ENCODE measurements around the gene DNAH9.
A peak's percentile ranks its signal among the peaks of the same experiment; 100 is the strongest.
"Not testable (repeated sequence)": the region's sequence is repeated elsewhere in the genome, so short reads cannot be mapped to it uniquely, and the experiment has no call there.

DNAH9 gene

GRCh38 chr17:11928436-11928835 is 330.2 kb downstream of the DNAH9 start:
- no peak for DNase-seq

DNA sequence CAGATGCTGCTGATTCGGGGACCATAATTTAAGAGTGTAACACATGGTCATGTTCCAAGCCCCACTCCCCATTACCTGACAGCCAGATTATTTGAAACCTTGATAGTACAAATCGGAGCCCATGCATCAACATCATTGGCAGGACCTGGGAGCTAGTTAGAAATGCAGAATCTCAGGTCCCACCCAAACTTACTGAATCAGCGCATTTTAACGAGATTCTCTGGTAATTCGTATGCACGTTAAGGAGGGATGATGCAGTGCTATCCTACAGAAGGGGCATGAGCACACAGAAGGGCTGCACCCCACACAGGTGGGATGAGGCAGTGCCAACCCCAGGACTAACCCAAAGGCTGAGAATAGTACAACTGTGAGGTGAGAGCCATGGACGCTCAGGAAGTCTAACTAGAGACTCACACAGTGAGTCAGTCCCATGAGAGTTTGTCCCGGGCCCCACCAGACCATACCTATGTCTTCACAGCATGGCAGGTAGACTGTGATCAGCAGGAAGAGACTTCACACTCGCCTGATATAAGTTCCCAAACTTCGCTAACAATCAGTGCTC is 334.1 kb downstream of the DNAH9 start:
- no peak for DNase-seq

DNA sequence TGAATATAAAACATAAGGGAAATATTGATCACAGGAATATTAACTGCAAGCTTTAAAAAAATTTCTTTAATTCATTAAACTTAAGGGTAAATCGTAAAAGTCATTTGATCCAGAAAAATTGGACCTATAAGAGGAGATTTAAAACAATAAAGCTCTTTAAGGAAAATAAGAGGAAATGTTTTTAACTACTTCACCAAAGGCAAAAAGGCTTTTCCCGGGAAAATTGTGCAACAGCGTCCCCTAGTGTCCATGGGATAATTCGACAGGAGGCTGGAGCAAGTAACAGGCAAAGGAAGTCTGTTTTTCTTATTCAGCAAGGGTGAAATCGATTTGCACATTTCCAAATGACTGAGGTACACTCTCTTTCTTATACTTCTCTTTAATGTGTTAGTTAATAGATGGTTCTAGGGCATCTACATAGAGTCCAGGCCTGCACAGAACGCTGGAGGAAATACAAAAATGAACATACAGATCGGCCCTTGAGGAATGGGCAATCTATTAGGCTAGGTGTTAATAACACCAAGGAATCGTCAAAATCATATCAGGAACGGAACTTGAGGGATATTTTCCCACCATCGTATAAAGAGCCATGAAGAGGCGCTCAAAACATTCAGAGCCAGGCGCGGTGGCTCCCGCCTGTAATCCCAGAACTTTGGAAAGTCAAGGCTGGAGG is 337.6 kb downstream of the DNAH9 start:
- no peak for DNase-seq

DNA sequence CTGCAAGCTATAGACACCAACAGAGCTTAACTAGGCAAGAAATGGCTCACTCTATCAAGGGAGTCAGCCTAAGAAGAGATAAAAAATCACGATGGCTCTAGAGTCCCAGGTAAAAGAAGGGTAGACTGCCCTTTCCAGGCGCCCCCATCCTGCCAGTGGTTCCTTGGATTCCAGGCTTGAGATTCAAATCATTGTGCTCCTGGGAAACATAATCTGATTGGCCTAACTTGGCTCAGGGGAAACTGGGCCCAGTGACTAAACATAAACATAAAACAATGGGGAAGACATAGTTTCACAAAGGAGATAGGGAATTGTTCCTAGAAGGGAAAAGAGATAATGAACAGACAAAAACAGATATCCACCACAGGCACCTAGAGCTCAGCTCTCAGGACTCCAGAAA is 342.6 kb downstream of the DNAH9 start:
- DNase-seq: no peak

DNA sequence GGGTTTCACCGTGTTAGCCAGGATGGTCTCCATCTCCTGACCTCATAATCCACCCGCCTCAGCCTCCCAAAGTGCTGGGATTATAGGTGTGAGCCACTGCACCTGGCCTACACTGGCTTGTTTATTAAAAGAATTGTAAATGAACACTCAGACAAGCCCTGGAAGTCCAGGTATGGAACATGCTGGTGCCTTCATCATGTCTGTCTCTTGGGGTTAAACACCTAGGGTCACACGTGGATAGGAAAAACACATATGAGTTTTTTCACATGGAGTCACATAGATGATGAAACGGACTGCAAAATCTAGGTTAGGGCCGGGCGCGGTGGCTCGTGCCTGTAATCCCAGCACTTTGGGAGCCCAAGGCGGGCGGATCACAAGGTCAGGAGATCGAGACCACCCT is 344.8 kb downstream of the DNAH9 start:
- not testable (repeated sequence) for DNase-seq

GRCh38 chr17:11943759-11944347 is 345.6 kb downstream of the DNAH9 start:
- no peak for DNase-seq

GRCh38 chr17:11944587-11944986 is 346.3 kb downstream of the DNAH9 start:
- DNase-seq: no peak

DNA sequence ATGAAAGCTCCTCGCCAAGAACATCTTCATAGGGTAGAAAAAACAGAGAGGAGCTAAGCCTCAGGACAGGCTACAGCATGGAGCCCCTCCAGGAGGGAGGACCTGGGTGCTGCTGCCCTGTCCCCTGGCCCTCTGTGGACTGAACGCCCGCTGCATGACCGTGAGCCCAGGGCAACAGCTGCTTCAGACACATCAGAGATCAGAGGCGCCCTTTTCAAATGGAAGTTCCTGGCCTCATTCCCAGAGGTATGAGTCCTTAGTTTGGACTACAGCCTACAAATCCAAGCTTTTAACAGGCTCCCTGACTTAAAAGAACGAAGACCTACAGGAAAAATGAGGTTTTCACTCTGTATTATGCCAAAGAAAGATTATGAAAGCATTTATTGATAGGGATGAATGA is 350.5 kb downstream of the DNAH9 start:
- no peak for DNase-seq

DNA sequence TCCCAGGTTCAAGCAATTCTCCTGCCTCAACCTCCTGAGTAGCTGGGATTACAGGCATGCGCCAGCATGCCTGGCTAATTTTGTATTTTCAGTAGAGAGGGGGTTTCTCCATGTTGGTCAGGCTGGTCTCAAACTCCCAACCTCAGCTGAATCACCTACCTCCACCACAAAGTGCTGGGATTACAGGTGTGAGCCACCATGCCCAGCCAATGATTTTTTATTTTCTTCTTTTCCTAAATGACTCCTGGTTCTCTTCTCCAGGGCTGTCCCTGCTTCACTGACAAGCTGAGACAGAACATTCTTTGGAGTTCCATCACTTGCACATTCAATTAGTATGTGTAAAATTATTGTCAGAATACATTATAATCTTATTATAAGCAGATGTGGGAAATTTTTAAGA is 351.3 kb downstream of the DNAH9 start:
- not testable (repeated sequence) for DNase-seq

DNA sequence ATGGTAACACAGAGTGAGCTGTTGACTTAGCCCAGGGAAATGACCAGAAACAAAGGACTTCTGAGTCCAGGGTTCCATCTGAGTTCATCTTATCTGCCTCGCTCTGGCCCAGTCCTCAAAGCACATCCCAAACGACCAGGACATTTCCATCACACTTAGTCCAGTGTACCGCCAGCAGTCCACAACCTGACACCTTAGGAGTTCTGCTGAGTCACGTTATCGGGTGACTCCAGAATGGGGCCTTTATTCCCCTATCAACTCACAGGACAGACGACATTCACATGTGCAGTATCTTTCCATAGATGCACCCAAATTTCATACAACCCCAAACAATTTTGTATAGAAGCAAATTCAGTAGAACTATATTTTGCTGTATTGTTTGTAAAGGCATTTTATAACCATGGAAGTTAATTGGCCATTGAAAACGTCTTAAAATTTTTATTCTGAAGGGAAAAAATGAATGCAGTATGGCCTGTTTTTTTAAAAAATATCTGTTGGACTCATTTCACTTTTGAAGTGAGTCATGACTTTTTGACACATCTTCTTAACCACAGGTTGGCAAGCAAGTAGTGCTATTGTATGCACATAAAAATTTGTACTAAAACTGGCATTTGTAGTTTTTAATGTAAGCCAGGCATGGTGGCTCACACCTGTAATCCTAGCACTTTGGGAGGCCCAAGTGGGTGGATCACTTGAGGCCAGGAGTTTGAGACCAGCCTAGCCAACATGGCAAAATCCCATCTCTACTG is 352.7 kb downstream of the DNAH9 start:
- DNase-seq: no peak

- no peak for DNase-seq
Measured at GRCh38 chr17:11952610-11953009, 354.3 kb downstream of the DNAH9 start.

DNA sequence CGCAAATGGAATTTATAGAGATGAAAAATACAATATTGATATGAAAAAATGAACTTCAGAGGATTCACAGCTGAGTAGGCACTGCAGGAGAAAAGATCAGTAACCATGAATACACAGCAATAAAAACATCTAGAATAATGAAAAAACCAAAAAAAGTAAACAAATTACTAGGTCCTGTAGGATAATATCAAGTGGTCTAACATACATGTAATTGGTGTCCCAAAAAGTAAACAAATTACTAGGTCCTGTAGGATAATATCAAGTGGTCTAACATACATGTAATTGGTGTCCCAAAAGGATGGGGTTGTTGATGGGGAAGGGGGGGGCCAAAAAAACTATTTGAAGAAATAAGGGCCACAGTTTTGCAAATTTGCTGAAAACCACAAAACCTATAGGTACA is 355.7 kb downstream of the DNAH9 start:
- no peak for DNase-seq

DNA sequence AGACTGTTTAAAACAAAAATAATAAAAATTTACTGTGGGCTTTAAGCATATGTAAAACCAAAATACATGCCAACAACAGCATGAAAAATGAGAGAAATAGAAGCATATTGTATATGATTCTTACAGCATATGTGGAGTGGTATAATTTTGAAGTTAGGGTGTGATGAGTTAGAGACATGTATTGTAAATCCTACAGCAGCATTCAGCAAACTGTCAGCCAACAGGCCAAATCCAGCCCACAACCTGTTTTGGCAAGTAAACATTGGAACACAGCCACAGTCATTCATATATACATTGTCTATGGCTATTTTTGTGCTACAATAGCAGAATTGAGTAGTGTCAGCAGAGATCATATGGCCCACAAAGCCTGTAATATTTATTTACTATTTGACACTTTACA is 356.7 kb downstream of the DNAH9 start:
- no peak for DNase-seq

DNA sequence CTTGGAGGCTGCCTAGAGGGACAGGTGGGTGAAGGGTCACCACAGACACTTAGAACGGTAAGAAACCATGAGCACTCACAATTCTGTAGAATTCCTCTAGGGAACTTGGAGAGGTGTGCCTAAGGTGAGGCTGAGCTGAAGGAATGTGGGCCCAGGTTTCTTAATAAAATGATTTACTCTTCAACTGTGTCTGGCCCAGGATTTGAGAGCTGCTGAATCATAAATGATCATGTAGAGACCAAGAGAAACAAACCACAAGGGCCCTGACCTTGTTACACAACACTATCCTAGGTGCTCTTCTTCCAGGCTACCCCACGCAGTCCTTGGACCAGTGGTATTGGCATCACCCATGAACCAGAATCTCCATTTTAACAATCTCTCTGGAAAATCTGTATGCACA is 371.3 kb downstream of the DNAH9 start:
- DNase-seq: no peak

DNA sequence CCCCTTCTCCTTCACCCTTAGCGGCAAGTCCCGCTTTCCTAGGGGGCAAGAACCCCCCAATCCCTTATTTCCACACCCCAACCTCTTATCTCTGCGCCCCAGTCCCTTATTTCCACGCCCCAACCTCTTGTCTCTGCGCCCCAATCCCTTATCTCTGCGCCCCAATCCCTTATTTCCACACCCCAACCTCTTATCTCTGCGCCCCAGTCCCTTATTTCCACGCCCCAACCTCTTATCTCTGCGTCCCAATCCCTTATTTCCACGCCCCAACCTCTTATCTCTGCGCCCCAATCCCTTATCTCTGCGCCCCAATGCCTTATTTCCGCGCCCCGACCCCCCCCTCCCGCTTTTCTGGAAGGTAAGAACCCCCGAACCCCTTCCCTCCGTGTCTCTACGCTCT is 374.5 kb downstream of the DNAH9 start:
- not testable (repeated sequence) for DNase-seq

DNA sequence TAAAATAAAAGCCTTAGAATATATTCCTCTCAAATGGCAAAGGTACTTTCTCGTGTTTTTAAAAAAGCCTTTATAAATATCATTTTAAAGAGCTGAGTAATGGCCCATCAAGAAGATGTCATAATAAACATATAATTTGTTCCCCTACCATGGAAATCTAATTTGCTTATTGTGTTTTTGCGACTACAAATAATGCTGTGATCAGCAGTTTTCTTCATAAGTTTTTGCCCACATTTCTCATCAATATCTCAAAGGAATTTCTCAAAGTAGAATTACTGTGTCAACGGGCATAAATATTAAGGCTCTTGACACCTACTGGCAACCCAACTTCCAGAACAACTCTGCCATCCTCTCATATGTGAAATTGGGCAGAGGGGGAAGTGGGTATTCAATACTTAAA is 381.5 kb downstream of the DNAH9 start:
- DNase-seq: no peak

- DNase-seq: no peak
Measured at GRCh38 chr17:11980813-11981212, 382.5 kb downstream of the DNAH9 start.

DNA sequence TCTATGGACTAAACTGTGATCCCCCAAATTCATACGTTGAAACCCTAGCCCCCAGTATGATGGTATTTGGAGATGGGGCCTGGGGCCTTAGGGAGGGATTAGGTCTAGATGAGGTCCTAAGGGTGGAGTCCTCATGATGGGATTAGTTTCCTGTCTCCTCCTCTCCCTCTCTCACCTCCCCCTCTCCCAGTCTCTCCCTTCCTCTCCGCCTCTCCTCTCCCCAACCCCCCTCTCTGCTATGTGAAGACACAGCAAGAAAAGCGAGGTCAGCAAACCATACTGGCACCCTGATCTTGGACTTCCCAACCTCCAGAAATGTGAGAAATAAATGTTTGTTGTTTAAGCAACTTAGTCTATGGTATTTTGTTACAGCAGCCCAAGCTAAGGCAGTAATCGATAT is 383.6 kb downstream of the DNAH9 start:
- DNase-seq: no peak

DNA sequence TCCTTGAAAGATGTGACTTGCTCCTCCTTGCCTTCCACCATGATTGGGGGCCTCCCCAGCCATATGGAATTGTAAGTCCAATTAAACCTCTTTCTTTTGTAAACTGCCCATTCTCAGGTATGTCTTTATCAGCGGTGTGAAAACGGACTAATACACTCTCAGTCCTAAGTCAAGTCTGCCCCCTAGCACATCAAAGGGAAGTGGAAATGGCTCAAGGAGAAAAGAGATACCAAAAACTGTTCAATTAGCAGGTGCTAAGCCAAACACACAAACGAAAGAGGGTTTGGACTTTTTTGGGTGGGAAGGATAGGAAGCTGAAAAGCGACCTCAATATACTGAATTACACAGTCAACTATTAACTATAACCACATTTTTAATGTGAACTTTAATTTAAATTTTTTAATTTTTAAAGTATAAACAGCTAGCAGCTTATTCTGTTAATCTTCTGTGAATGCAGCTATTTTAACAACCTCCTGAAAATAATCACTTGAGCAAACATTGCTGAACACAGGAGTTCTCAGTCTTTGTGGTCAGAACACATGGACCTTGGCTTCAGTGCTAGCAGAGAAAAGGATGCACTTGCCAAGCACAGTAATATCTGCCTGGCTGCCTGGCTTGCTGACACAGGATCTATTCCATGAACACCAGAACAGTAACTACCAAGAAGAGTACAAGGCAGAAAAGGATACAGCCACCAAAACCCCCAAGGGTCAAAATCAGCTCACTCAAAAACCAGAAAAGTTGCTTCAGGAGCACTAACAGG is 388.1 kb downstream of the DNAH9 start:
- DNase-seq: no peak

DNA sequence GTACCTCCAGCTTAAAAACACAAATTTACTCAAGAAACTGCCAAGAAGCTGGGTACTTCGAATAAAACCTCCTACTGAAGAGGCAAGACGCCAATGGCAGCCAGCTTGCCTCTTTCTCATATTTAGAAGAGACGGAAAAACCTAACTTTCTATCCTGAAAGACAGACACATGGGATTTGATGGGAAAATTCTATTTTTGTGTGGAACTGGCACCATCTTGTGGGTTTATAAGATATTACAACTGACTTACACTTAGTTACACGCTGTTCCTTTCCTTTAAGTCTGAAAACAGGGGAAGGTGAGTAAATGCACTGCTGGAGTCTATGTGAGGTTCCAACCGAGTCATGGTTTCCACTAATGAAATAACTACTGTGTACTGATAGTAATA is 388.7 kb downstream of the DNAH9 start:
- DNase-seq: no peak

- no peak for DNase-seq
Measured at GRCh38 chr17:11990363-11990983, 392.2 kb downstream of the DNAH9 start.

DNA sequence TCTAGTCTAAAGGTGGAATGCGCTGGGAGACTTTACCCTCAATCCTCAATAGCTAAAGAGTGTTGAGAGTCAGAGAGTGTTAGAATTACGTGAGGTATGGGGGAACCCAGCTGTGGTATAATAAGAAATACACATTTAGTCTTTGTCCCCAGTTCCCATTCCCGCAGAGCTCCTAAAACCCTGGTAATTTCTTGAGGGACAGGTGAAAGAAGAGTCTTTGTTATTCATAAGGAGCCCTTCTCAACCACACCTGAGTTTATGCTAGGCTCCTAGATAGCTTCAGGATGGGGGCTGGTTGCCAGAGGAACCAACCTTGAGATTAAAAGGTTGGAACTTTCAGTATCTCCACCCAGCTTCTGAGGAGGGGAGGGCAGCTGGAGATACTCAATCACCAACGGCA is 393.2 kb downstream of the DNAH9 start:
- no peak for DNase-seq

- peak; percentile 47 for DNase-seq
Measured at GRCh38 chr17:11996722-11997146, 398.5 kb downstream of the DNAH9 start.

Measured in stimulated activated naive CD4-positive, alpha-beta T cell treated with Interleukin-2 at 50 U/mL for 16 hours (primary cell).